H9 (cell line): ENCODE measurements around the gene FRYL. TPM values are rescaled to one million over a fixed set of nuclear protein-coding genes. Genes with fewer than 3 reads are reported as not detected.

Experiments used
- DNase-seq: peaks from one replicate; pipeline ENCODE4 v3.0.0-alpha.2; 2017
- H2AFZ ChIP-seq: one replicate; pipeline ENCODE4 v1.6.1; 2013; ENCODE audit warnings: mild to moderate bottlenecking, low read length, control low read depth, moderate library complexity
- H2AK5ac ChIP-seq: 2 replicates; pipeline ENCODE4 v1.6.1; 2013; ENCODE audit warnings: low read length, control low read depth, mixed read lengths; ENCODE audit not compliant: insufficient read length
- H2BK120ac ChIP-seq: one replicate; pipeline ENCODE4 v1.6.1; 2013; ENCODE audit warnings: low read depth, mild to moderate bottlenecking, low read length, control low read depth, inconsistent platforms; ENCODE audit not compliant: poor library complexity, severe bottlenecking
- H2BK12ac ChIP-seq: 2 replicates; pipeline ENCODE4 v1.6.1; 2013; ENCODE audit warnings: low read length, control low read depth, mixed read lengths, low read depth; ENCODE audit not compliant: insufficient read length
- H2BK15ac ChIP-seq: 2 replicates; pipeline ENCODE4 v1.6.1; 2013; ENCODE audit warnings: low read depth, low read length, control low read depth
- H2BK20ac ChIP-seq: one replicate; pipeline ENCODE4 v1.6.1; 2013; ENCODE audit warnings: low read depth, mild to moderate bottlenecking, low read length, control low read depth, inconsistent platforms; ENCODE audit not compliant: poor library complexity, severe bottlenecking
- H2BK5ac ChIP-seq: 2 replicates; pipeline ENCODE4 v1.6.1; 2013; ENCODE audit warnings: low read length, control low read depth, mixed read lengths; ENCODE audit not compliant: insufficient read length
- H3K14ac ChIP-seq: 2 replicates; pipeline ENCODE4 v1.6.1; 2013; ENCODE audit warnings: low read length, control low read depth; ENCODE audit not compliant: insufficient read depth
- H3K18ac ChIP-seq: 2 replicates; pipeline ENCODE4 v1.6.1; 2013; ENCODE audit warnings: low read depth, mild to moderate bottlenecking, mixed read lengths, low read length, control low read depth; ENCODE audit not compliant: insufficient read length
- H3K23ac ChIP-seq: 2 replicates; pipeline ENCODE4 v1.6.1; 2013; ENCODE audit warnings: low read length, control low read depth, mixed read lengths, low read depth; ENCODE audit not compliant: insufficient read length
- H3K23me2 ChIP-seq: 2 replicates; pipeline ENCODE4 v1.6.1; 2013; ENCODE audit warnings: low read depth, mild to moderate bottlenecking, mixed read lengths, low read length, control low read depth; ENCODE audit not compliant: insufficient read length, poor library complexity, severe bottlenecking
- H3K27ac ChIP-seq: 2 replicates; pipeline ENCODE4 v1.5.1; 2013; ENCODE audit warnings: low read length, control low read depth, mixed read lengths, low read depth; ENCODE audit not compliant: insufficient read length
- H3K27me3 ChIP-seq: 2 replicates; pipeline ENCODE4 v1.6.1; 2013; ENCODE audit warnings: low read length, control low read depth, inconsistent platforms; ENCODE audit not compliant: insufficient read depth
- H3K4ac ChIP-seq: 2 replicates; pipeline ENCODE4 v1.6.1; 2013; ENCODE audit warnings: low read depth, mild to moderate bottlenecking, control low read depth, inconsistent platforms, low read length, moderate library complexity
- H3K4me1 ChIP-seq: 2 replicates; pipeline ENCODE4 v1.6.1; 2013; ENCODE audit warnings: low read length, control low read depth, inconsistent platforms; ENCODE audit not compliant: insufficient read depth
- H3K4me2 ChIP-seq: 2 replicates; pipeline ENCODE4 v1.6.1; 2013; ENCODE audit warnings: low read length, control low read depth, mixed read lengths; ENCODE audit not compliant: insufficient read length, insufficient read depth
- H3K56ac ChIP-seq: 2 replicates; pipeline ENCODE4 v1.6.1; 2013; ENCODE audit warnings: low read depth, mild to moderate bottlenecking, mixed read lengths, low read length, control low read depth; ENCODE audit not compliant: insufficient read length
- H3K79me1 ChIP-seq: 2 replicates; pipeline ENCODE4 v1.6.1; 2013; ENCODE audit warnings: low read depth, mild to moderate bottlenecking, moderate library complexity, low read length, control low read depth, inconsistent platforms; ENCODE audit not compliant: insufficient read depth, poor library complexity, severe bottlenecking
- H3K79me2 ChIP-seq: 2 replicates; pipeline ENCODE4 v1.6.1; 2013; ENCODE audit warnings: low read length, control low read depth, inconsistent platforms; ENCODE audit not compliant: insufficient read depth
- H3K9ac ChIP-seq: 2 replicates; pipeline ENCODE4 v1.6.1; 2013; ENCODE audit warnings: low read length, control low read depth, mixed read lengths; ENCODE audit not compliant: insufficient read length; ENCODE audit errors: extremely low read depth
- H3K9me3 ChIP-seq: one replicate; pipeline ENCODE4 v1.6.1; 2013; ENCODE audit warnings: low read depth, low read length, inconsistent platforms; ENCODE audit not compliant: control insufficient read depth
- H3T11ph ChIP-seq: one replicate; pipeline ENCODE4 v1.6.1; 2013; ENCODE audit warnings: mild to moderate bottlenecking, low read length, control low read depth, inconsistent platforms
- H4K20me1 ChIP-seq: one replicate; pipeline ENCODE4 v1.6.1; 2013; ENCODE audit not compliant: control insufficient read depth, insufficient read length, insufficient read depth
- H4K5ac ChIP-seq: 2 replicates; pipeline ENCODE4 v1.6.1; 2013; ENCODE audit warnings: low read depth, mild to moderate bottlenecking, mixed read lengths, low read length, control low read depth; ENCODE audit not compliant: insufficient read length
- H4K8ac ChIP-seq: replicated peaks from 2 replicates; pipeline ENCODE4 v1.6.1; 2013; ENCODE audit warnings: low read length, control low read depth, mixed read lengths, low read depth; ENCODE audit not compliant: insufficient read length
- H4K91ac ChIP-seq: 2 replicates; pipeline ENCODE4 v1.6.1; 2013; ENCODE audit warnings: low read depth, mild to moderate bottlenecking, moderate library complexity, mixed read lengths, low read length, control low read depth; ENCODE audit not compliant: insufficient read length
- H3K27ac Mint-ChIP-seq, 3 experiments: 2 replicates in 2 of 3; 3 replicates in 1 of 3; pipeline ENCODE4 v1.8.0; 2020 to 2021; ENCODE audit warnings: mixed read lengths in 3 of 3, mild to moderate bottlenecking in 1 of 3, moderate library complexity in 1 of 3
- H3K27me3 Mint-ChIP-seq: 2 replicates; pipeline ENCODE4 v1.8.0; 2021; ENCODE audit warnings: low read depth, mild to moderate bottlenecking, moderate library complexity, mixed read lengths
- H3K36me3 Mint-ChIP-seq, 3 experiments: 2 replicates in 2 of 3; 3 replicates in 1 of 3; pipeline ENCODE4 v1.8.0; 2020 to 2021; ENCODE audit warnings: low read depth in 3 of 3, mixed read lengths in 3 of 3; ENCODE audit not compliant: insufficient read depth in 1 of 3
- H3K4me1 Mint-ChIP-seq, 2 experiments: 2 replicates each; pipeline ENCODE4 v1.8.0; 2020; ENCODE audit warnings: mixed read lengths in 2 of 2
- H3K4me3 Mint-ChIP-seq, 2 experiments: 2 replicates in 1 of 2; 3 replicates in 1 of 2; pipeline ENCODE4 v1.8.0; 2020 to 2021; ENCODE audit warnings: mild to moderate bottlenecking in 2 of 2, mixed read lengths in 2 of 2, moderate library complexity in 1 of 2
- H3K9me3 Mint-ChIP-seq, 2 experiments: 2 replicates in 1 of 2; 3 replicates in 1 of 2; pipeline ENCODE4 v1.8.0; 2020; ENCODE audit warnings: mild to moderate bottlenecking in 2 of 2, mixed read lengths in 2 of 2, moderate library complexity in 1 of 2
- CTCF ChIP-seq: fragments of 200-600 bp; sonication (generic); conservative IDR thresholded peaks from 3 replicates; pipeline ENCODE4 v1.8.0; 2021; ENCODE audit warnings: antibody characterized with exemption, mild to moderate bottlenecking
- WGBS: extraction: QIAGEN DNeasy Blood & Tissue Kit; methylation state at CpG from one replicate; pipeline ENCODE4 v1.1.7; 2013; ENCODE audit warnings: missing lambda C conversion rate, low lambda C conversion rate, mixed read lengths; ENCODE audit not compliant: insufficient read length; ENCODE audit errors: extremely low coverage; 5-methylcytosine and 5-hydroxymethylcytosine counted together
- total RNA-seq: library from RNA; stranded (reverse); gene quantifications from 2 replicates; pipeline ENCODE4 v1.2.1, GENCODE V29; 2021

Gene FRYL
- total RNA-seq, 1 experiment from 2014 or later, result 31.5 TPM

DNA sequence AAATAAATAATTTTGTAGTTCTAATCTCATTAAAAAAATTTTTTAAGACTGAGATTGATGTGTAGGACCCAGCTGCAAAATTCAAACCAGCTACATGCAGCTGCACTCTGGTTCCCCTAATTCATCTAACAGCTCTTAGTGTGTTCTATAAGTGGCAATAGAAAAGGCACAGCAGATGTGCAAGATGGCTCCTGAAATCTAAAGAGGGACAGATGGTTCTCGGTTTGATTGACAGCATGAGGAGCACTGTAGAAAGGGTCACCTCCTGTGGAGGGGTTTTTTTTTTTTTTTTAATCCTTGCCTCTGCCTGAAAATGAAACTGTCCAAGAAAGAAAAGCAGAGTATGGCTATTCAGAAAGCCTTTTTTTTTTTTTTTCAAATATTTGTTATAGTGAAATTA, 33.9 kb upstream of the FRYL start:
- no peak overlapping the region for H2BK120ac ChIP-seq
- no peak overlapping the region for H4K8ac ChIP-seq
- no peaks in the 10 kb centered on the region for H3K9me3 Mint-ChIP-seq
- H3K9me3 ChIP-seq, result no peaks in the 10 kb centered on the region
- no CpG with 5 or more reads among the region's 1 CpG for WGBS
- no peaks in the 10 kb centered on the region; the same call in 1 of the 2 replicates for H3K27me3 ChIP-seq
- H3K4ac ChIP-seq, result no peak overlapping the region
- H2BK5ac ChIP-seq, result no peak overlapping the region
- H2BK15ac ChIP-seq, result no peak overlapping the region
- no peaks in the 10 kb centered on the region for H3K4me1 ChIP-seq
- H3K56ac ChIP-seq, result no peak overlapping the region
- no peak overlapping the region for H3K9ac ChIP-seq
- no peaks in the 10 kb centered on the region for H3K36me3 Mint-ChIP-seq
- H2AFZ ChIP-seq, result no peak overlapping the region
- H2AK5ac ChIP-seq, result no peak overlapping the region
- H4K91ac ChIP-seq, result no peak overlapping the region
- no peak overlapping the region for H4K5ac ChIP-seq
- H3K18ac ChIP-seq, result no peak overlapping the region
- H3K23ac ChIP-seq, result no peak overlapping the region
- H3K4me2 ChIP-seq, result no peak overlapping the region
- no peaks in the 10 kb centered on the region for H3K27me3 Mint-ChIP-seq
- H2BK12ac ChIP-seq, result no peak overlapping the region
- no peak overlapping the region for H3K14ac ChIP-seq
- H3K4me1 Mint-ChIP-seq, result peaks cover 12 to 13% of the 10 kb centered on the region in 2 experiments
- no peak for TF ChIP-seq CTCF
- no peak overlapping the region for H3K27ac Mint-ChIP-seq
- H3K4me3 Mint-ChIP-seq, result no peak overlapping the region
- no peaks in the 10 kb centered on the region for H3K23me2 ChIP-seq
- H2BK20ac ChIP-seq, result no peak overlapping the region
- H3T11ph ChIP-seq, result no peak overlapping the region
- no peaks in the 10 kb centered on the region for H3K79me2 ChIP-seq
- DNase-seq, result no peak
- no peaks in the 10 kb centered on the region for H3K79me1 ChIP-seq
- no peak overlapping the region for H3K27ac ChIP-seq
- H4K20me1 ChIP-seq, result peaks cover 3% of the 10 kb centered on the region
